Trophoblast cell (in vitro differentiated cells and primary cell): ENCODE data around the gene COL2A1.

Experiments
- DNase-seq, 2 donors: peaks; one replicate each; pipeline ENCODE4 v3.0.0-alpha.2; 2016
- H2AFZ ChIP-seq: 2 replicates; pipeline ENCODE4 v1.6.1; 2013; ENCODE audit warnings: low read length, moderate library complexity, mild to moderate bottlenecking; ENCODE audit not compliant: insufficient read depth, poor library complexity
- H2AK5ac ChIP-seq: 2 replicates; pipeline ENCODE4 v1.6.1; 2013; ENCODE audit warnings: mild to moderate bottlenecking, low read length
- H2BK120ac ChIP-seq: 2 replicates; pipeline ENCODE4 v1.6.1; 2013; ENCODE audit warnings: low read length, mild to moderate bottlenecking, moderate library complexity; ENCODE audit not compliant: insufficient read depth, poor library complexity
- H2BK12ac ChIP-seq: 2 replicates; pipeline ENCODE4 v1.6.1; 2013; ENCODE audit warnings: mild to moderate bottlenecking, low read length, moderate library complexity
- H2BK5ac ChIP-seq: 2 replicates; pipeline ENCODE4 v1.6.1; 2013; ENCODE audit warnings: low read length, low read depth, moderate library complexity, mild to moderate bottlenecking; ENCODE audit not compliant: poor library complexity
- H3K14ac ChIP-seq: 2 replicates; pipeline ENCODE4 v1.6.1; 2013; ENCODE audit warnings: mild to moderate bottlenecking, low read length
- H3K18ac ChIP-seq: 2 replicates; pipeline ENCODE4 v1.6.1; 2013; ENCODE audit warnings: mild to moderate bottlenecking, low read length
- H3K23ac ChIP-seq: 2 replicates; pipeline ENCODE4 v1.6.1; 2013; ENCODE audit warnings: low read length
- H3K27ac ChIP-seq: 2 replicates; pipeline ENCODE4 v1.5.1; 2013; ENCODE audit warnings: low read depth, mild to moderate bottlenecking, inconsistent platforms, low read length, moderate library complexity
- H3K27me3 ChIP-seq: 2 replicates; pipeline ENCODE4 v1.6.1; 2013; ENCODE audit warnings: inconsistent platforms, mild to moderate bottlenecking, low read length, moderate library complexity; ENCODE audit not compliant: insufficient read depth
- H3K36me3 ChIP-seq, 2 experiments: 1 replicate in 1 of 2; 2 replicates in 1 of 2; pipeline ENCODE4 v1.6.1; 2013; ENCODE audit warnings: low read length in 2 of 2, mild to moderate bottlenecking in 2 of 2, moderate library complexity in 1 of 2; ENCODE audit not compliant: insufficient read depth in 2 of 2, control insufficient read depth in 1 of 2
- H3K4ac ChIP-seq: 2 replicates; pipeline ENCODE4 v1.6.1; 2013; ENCODE audit warnings: low read depth, mild to moderate bottlenecking, low read length, moderate library complexity
- H3K4me1 ChIP-seq, 2 experiments: 1 replicate in 1 of 2; 2 replicates in 1 of 2; pipeline ENCODE4 v1.6.1; 2013; ENCODE audit warnings: low read length in 2 of 2, mild to moderate bottlenecking in 2 of 2, moderate library complexity in 1 of 2; ENCODE audit not compliant: insufficient read depth in 2 of 2, control insufficient read depth in 1 of 2
- H3K4me2 ChIP-seq: 2 replicates; pipeline ENCODE4 v1.6.1; 2013; ENCODE audit warnings: inconsistent platforms, mild to moderate bottlenecking, low read length, moderate library complexity
- H3K4me3 ChIP-seq: 2 replicates; pipeline ENCODE4 v1.5.1; 2013; ENCODE audit warnings: mild to moderate bottlenecking, low read depth, low read length, inconsistent platforms
- H3K79me1 ChIP-seq: one replicate; pipeline ENCODE4 v1.6.1; 2013; ENCODE audit warnings: low read length
- H3K79me2 ChIP-seq: 2 replicates; pipeline ENCODE4 v1.6.1; 2013; ENCODE audit warnings: low read length, mild to moderate bottlenecking; ENCODE audit not compliant: control insufficient read depth, insufficient read depth, poor library complexity
- H3K9ac ChIP-seq: 2 replicates; pipeline ENCODE4 v1.6.1; 2013; ENCODE audit warnings: mild to moderate bottlenecking, low read length
- H3K9me3 ChIP-seq: 2 replicates; pipeline ENCODE4 v1.6.1; 2013; ENCODE audit warnings: low read depth, mild to moderate bottlenecking, control low read depth, inconsistent platforms, low read length; ENCODE audit not compliant: insufficient read depth
- H4K12ac ChIP-seq: 2 replicates; pipeline ENCODE4 v1.6.1; 2013; ENCODE audit warnings: low read depth, mild to moderate bottlenecking, low read length, moderate library complexity
- H4K8ac ChIP-seq: 2 replicates; pipeline ENCODE4 v1.6.1; 2013; ENCODE audit warnings: low read depth, mild to moderate bottlenecking, low read length, moderate library complexity
- H4K91ac ChIP-seq: one replicate; pipeline ENCODE4 v1.6.1; 2013; ENCODE audit warnings: low read depth, mild to moderate bottlenecking, low read length, moderate library complexity
- WGBS: extraction: QIAGEN DNeasy Blood & Tissue Kit; methylation state at CpG from one replicate; pipeline ENCODE4 v1.1.7; 2013; ENCODE audit warnings: missing lambda C conversion rate; ENCODE audit not compliant: insufficient read length, insufficient coverage; ENCODE audit errors: extremely low coverage; 5-methylcytosine and 5-hydroxymethylcytosine counted together

Gene COL2A1

DNA sequence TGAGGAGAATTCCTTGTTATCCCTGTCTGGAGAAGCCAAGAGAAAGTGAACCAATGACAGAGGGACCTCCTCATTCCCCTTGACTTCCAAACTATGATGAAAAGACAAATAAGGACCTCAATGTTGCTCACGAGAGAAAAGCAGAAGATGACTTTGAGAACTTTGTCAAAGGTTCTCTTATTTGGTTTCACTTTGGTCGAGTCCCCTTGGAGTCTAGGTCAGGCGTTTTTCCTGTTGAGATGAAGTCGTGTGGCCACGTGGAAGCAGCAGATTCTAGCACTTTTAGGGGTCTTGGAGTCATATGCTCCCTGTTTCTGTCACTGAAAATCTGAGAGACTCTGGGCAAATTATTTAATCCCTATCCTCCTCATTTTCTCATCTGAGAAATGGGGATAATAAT is 33.8 kb upstream of the COL2A1 start:
- WGBS, result no CpG with 5 or more reads among the region's 5 CpGs
- Histone ChIP-seq H2BK120ac (peak overlapping the region; percentile 77), H3K18ac (no peak overlapping the region), H3K4ac (peak overlapping the region; percentile 12), H3K36me3 (no peaks in the 10 kb centered on the region), H3K4me3 (no peak overlapping the region), H3K14ac (peak overlapping the region; percentile 68), H3K79me1 (peaks cover 15% of the 10 kb centered on the region), H3K23ac (no peak overlapping the region), H3K9me3 (peaks cover 2% of the 10 kb centered on the region), H2BK12ac (peak overlapping the region; percentile 59), H2BK5ac (peak overlapping the region; percentile 88), H2AFZ (no peak overlapping the region), H3K27ac (peak overlapping the region; percentile 88), H3K4me2 (peak overlapping the region; percentile 42), H3K9ac (no peak overlapping the region), H4K91ac (peak overlapping the region; percentile 87), H4K8ac (peak overlapping the region; percentile 55), H4K12ac (no peak overlapping the region), H2AK5ac (peak overlapping the region; percentile 38), H3K79me2 (peaks cover 3% of the 10 kb centered on the region), H3K4me1 (peaks cover 16 to 24% of the 10 kb centered on the region in 2 experiments), H3K27me3 (no peaks in the 10 kb centered on the region)
- DNase-seq, result no peak

DNA sequence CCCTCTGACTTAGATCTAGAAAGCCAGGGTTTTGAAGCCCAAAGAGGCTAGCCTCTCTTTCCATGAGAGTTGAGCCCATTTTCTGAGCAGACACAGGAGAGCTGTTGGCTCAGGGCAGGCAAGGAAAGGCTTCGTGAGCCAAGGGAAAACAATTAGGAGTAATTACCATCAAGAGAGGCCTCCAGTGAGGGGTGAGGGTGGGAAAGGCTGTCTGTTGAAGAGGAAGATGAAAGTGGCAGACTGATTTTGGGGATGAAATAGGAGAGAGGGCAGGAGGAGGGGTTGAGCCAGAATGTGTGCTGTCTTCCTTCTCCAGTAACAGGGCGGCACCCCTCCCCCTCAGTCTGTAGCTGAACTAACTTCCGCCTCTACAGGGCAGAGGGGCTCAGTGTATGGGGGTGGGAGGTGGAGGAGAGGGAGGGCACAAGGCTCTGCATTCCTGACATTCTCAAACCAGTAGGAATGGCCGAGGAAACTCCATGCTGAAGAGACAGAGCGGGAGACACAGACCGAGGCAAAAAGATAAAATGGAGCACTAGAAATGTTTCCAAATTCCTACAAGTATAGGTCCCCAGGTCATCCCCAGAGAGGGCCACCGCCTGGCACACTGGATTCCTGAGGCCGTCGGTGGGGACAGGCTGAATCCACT is 33.1 kb upstream of the COL2A1 start:
- no peaks in the 10 kb centered on the region for H3K36me3 ChIP-seq
- H3K14ac ChIP-seq, result peak overlapping the region; percentile 68
- H2BK5ac ChIP-seq, result peak overlapping the region; percentile 88
- no peak overlapping the region for H3K4me3 ChIP-seq
- peak overlapping the region; percentile 92 for H4K91ac ChIP-seq
- peak overlapping the region; percentile 46 for H3K4me2 ChIP-seq
- H3K9ac ChIP-seq, result no peak overlapping the region
- H3K4ac ChIP-seq, result peak overlapping the region; percentile 8
- WGBS, result no CpG with 5 or more reads among the region's 9 CpGs
- no peak for DNase-seq
- no peak overlapping the region for H3K18ac ChIP-seq
- H3K23ac ChIP-seq, result no peak overlapping the region
- peaks cover 18 to 26% of the 10 kb centered on the region in 2 experiments for H3K4me1 ChIP-seq
- peak overlapping the region; percentile 92 for H2BK120ac ChIP-seq
- peak overlapping the region; percentile 55 for H4K8ac ChIP-seq
- H2BK12ac ChIP-seq, result peak overlapping the region; percentile 56
- H3K9me3 ChIP-seq, result peaks cover 2% of the 10 kb centered on the region
- peaks cover 3% of the 10 kb centered on the region for H3K79me2 ChIP-seq
- H3K27me3 ChIP-seq, result no peaks in the 10 kb centered on the region
- H2AK5ac ChIP-seq, result peak overlapping the region; percentile 38
- H3K27ac ChIP-seq, result peak overlapping the region; percentile 88
- peak overlapping the region; percentile 24 for H4K12ac ChIP-seq
- peak overlapping the region; percentile 31 for H2AFZ ChIP-seq
- H3K79me1 ChIP-seq, result peaks cover 17% of the 10 kb centered on the region

DNA sequence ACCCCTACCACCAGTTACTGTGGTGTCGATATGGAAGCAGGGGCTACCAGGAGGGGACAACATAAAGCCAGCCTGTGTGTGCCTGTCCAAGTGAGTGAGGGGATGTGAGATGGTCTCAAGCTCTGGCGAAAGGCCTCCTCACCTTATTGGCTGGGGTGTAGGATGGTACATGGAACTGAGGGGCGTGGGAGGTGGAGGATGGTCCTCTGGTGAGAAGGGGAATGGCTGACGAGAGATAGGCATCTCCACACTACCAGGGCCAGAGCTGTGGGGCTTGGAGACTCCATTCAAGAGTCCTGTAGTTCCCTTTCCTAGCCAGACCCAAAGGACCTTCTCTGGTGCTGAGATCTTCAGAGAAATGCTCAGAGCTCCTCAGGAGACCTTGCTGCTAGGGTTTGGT is 32.5 kb upstream of the COL2A1 start:
- Histone ChIP-seq H2AK5ac (peak overlapping the region; percentile 98), H3K36me3 (no peaks in the 10 kb centered on the region), H4K12ac (no peak overlapping the region), H2AFZ (peak overlapping the region; percentile 9), H3K9me3 (peaks cover 2% of the 10 kb centered on the region), H2BK120ac (peak overlapping the region; percentile 92), H3K18ac (peak overlapping the region; percentile 83), H3K4ac (peak overlapping the region; percentile 7), H3K79me1 (peaks cover 17% of the 10 kb centered on the region), H3K23ac (no peak overlapping the region), H3K79me2 (peaks cover 3% of the 10 kb centered on the region), H4K91ac (peak overlapping the region; percentile 92), H2BK12ac (peak overlapping the region; percentile 56), H3K9ac (no peak overlapping the region), H3K4me2 (no peak overlapping the region), H3K27ac (peak overlapping the region; percentile 81), H3K4me1 (peaks cover 18 to 26% of the 10 kb centered on the region in 2 experiments), H2BK5ac (peak overlapping the region; percentile 32), H4K8ac (peak overlapping the region; percentile 20), H3K4me3 (no peak overlapping the region), H3K27me3 (no peaks in the 10 kb centered on the region), H3K14ac (peak overlapping the region; percentile 59)
- WGBS, result no CpG with 5 or more reads among the region's 4 CpGs
- no peak for DNase-seq

DNA sequence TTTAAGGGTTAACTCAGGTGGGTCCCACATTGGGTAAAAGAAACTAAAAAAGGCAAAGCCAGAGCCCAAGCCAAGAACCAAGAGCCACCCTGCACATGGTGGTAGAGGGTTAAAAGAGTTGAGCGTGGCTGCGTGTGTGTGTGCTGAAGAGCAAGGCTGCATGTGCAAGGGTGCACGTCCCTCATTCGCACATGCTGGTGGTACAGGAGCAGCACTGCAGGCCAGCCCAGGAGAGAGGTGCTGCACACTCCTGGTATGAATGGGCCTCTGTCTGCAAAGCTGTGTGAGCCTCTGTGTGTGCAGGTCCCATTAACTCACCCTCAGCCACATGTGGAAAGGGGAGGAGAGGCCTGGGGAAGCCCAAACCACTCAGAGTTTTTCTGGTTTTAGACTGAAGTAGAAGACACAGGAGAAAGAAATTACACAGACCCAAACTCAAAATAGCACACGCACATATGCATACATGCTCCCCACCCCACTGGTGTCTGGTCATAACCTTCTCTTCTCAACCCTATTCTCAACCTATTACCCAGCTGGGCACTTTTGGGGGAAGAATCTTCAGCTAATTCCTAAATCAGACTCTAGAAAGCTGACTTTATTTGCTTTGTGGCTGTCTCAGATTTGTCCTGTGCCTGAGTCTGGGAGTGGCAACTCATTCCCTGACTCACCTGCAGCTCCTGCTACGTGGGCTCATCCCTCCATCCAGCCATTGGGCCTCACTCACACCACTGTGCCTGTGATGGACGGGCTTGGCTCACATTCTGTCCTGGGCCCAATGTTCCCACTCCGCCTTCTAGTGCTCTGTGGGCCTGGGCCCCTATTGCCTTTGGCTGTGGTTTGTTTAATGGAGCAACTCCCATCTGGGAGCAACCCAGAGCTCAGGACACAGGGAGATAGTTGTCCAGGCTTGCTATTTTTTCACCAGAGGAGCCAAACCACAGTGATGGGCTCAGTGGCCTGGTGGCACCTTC is 30.8 kb upstream of the COL2A1 start:
- Histone ChIP-seq H2BK120ac (no peak overlapping the region), H2BK5ac (no peak overlapping the region), H4K12ac (no peak overlapping the region), H3K36me3 (no peaks in the 10 kb centered on the region), H3K79me1 (peaks cover 22% of the 10 kb centered on the region), H2BK12ac (peak overlapping the region; percentile 51), H3K14ac (peak overlapping the region; percentile 36), H4K91ac (no peak overlapping the region), H3K4me1 (peaks cover 25 to 36% of the 10 kb centered on the region in 2 experiments), H3K4me2 (no peak overlapping the region), H3K4ac (no peak overlapping the region), H3K9me3 (peaks cover 2% of the 10 kb centered on the region), H2AK5ac (peak overlapping the region; percentile 39), H2AFZ (no peak overlapping the region), H4K8ac (no peak overlapping the region), H3K27me3 (no peaks in the 10 kb centered on the region), H3K79me2 (peaks cover 3% of the 10 kb centered on the region), H3K18ac (no peak overlapping the region), H3K23ac (no peak overlapping the region), H3K9ac (no peak overlapping the region), H3K4me3 (no peak overlapping the region), H3K27ac (no peak overlapping the region)
- DNase-seq, result no peak
- WGBS, result no CpG with 5 or more reads among the region's 8 CpGs
